Endothelial cell of umbilical vein (primary cell): Measurements from ENCODE around the gene AP5B1. TPM values are rescaled to one million over a fixed set of nuclear protein-coding genes. Genes with fewer than 3 reads are reported as not detected.

Experiments
- BruUV-seq: library from RNA; stranded (reverse); fragments of 400-500 nt; replicated peaks from 2 replicates; lab custom pipeline; 2021; lab: Mats Ljungman, UMichigan
- CTCF ChIA-PET: fragments of 300-600, 350-600 bp; sonication (Branson Sonifier 250); formaldehyde crosslinking; loops from one replicate; lab custom pipeline; 2021; ENCODE audit warnings: antibody characterized with exemption, inconsistent platforms; lab: Charles Lee
- POLR2A ChIA-PET: fragments of 300-600, 350-600 bp; sonication (Branson Sonifier 250); formaldehyde crosslinking; loops from one replicate; lab custom pipeline; 2021; ENCODE audit warnings: antibody characterized with exemption, inconsistent platforms; lab: Charles Lee
- DNase-seq: peaks from one replicate; pipeline ENCODE4 v3.0.0-alpha.2; 2011; ENCODE audit warnings: low read depth, low spot score
- FAIRE-seq: peaks from 2 replicates; lab custom pipeline; 2011; peaks lifted over from hg19 to GRCh38; lab: Jason Lieb, UNC
- H2AFZ ChIP-seq: 2 replicates; pipeline ENCODE4 v1.6.0; 2012; ENCODE audit warnings: low read depth, low read length, control low read depth, inconsistent platforms
- H3K27ac ChIP-seq: 2 replicates; pipeline ENCODE4 v1.5.1; 2011; ENCODE audit warnings: low read depth, mild to moderate bottlenecking, control low read depth, low read length, moderate library complexity; ENCODE audit not compliant: insufficient read depth
- H3K27me3 ChIP-seq, 2 experiments: 2 replicates each; pipeline versions ENCODE4 v1.6.0 to v1.6.1; 2011; ENCODE audit warnings: low read length in 2 of 2, mixed read lengths in 1 of 2; ENCODE audit not compliant: control insufficient read depth in 2 of 2, insufficient read depth in 2 of 2
- H3K36me3 ChIP-seq, 2 experiments: 2 replicates in 1 of 2; 3 replicates in 1 of 2; pipeline ENCODE4 v1.5.1; 2011; ENCODE audit warnings: low read length in 2 of 2, mild to moderate bottlenecking in 1 of 2, moderate library complexity in 1 of 2; ENCODE audit not compliant: control insufficient read depth in 2 of 2, insufficient read depth in 2 of 2; ENCODE audit errors: extremely low read depth in 1 of 2
- H3K4me1 ChIP-seq: 3 replicates; pipeline ENCODE4 v1.5.1; 2011; ENCODE audit warnings: mild to moderate bottlenecking, low read length; ENCODE audit not compliant: control insufficient read depth, insufficient read depth; ENCODE audit errors: extremely low read depth
- H3K4me2 ChIP-seq: 2 replicates; pipeline ENCODE4 v1.6.1; 2011; ENCODE audit warnings: low read length, control low read depth, mixed read lengths; ENCODE audit not compliant: insufficient read depth
- H3K4me3 ChIP-seq, 3 experiments: fragments of 200-600 bp in 1 of 3; sonication (generic), shearing (Covaris generic) in 1 of 3; replicated peaks in 1 of 3; 2 replicates each; pipeline ENCODE4 v1.5.1; 2011 to 2016; ENCODE audit warnings: control low read depth in 3 of 3, low read length in 3 of 3, mild to moderate bottlenecking in 2 of 3, inconsistent platforms in 1 of 3, low read depth in 1 of 3, moderate library complexity in 1 of 3; ENCODE audit not compliant: insufficient read depth in 1 of 3
- H3K79me2 ChIP-seq: 2 replicates; pipeline ENCODE4 v1.6.0; 2012; ENCODE audit warnings: low read length, inconsistent platforms; ENCODE audit not compliant: control insufficient read depth, insufficient read depth
- H3K9ac ChIP-seq: replicated peaks from 2 replicates; pipeline ENCODE3; 2011; ENCODE audit warnings: low read length, control low read depth; ENCODE audit not compliant: insufficient read depth; ENCODE audit errors: extremely low read depth
- H3K9me1 ChIP-seq: replicated peaks from 3 replicates; pipeline ENCODE4 v1.6.0; 2011; ENCODE audit warnings: mild to moderate bottlenecking, low read length; ENCODE audit not compliant: control insufficient read depth, insufficient read depth; ENCODE audit errors: extremely low read depth
- H3K9me3 ChIP-seq: replicated peaks from 2 replicates; pipeline ENCODE4 v1.5.1; 2012; ENCODE audit warnings: low read length, inconsistent platforms; ENCODE audit not compliant: control insufficient read depth, insufficient read depth
- H4K20me1 ChIP-seq: replicated peaks from 2 replicates; pipeline ENCODE3; 2011; ENCODE audit warnings: mild to moderate bottlenecking, low read length; ENCODE audit not compliant: control insufficient read depth, insufficient read depth; ENCODE audit errors: extremely low read depth
- CTCF ChIP-seq, 2 donors: IDR thresholded peaks; 1 replicate in 1 of 2; 2 replicates in 1 of 2; pipeline ENCODE4 v1.5.1; 2011; ENCODE audit warnings: low read length in 2 of 2, mild to moderate bottlenecking in 2 of 2, moderate library complexity in 2 of 2, control low read depth in 1 of 2, inconsistent platforms in 1 of 2, low read depth in 1 of 2; ENCODE audit not compliant: insufficient read depth in 1 of 2; ENCODE audit errors: extremely low read depth in 1 of 2
- EZH2 ChIP-seq: IDR thresholded peaks from 2 replicates; pipeline ENCODE4 v1.6.1; 2012; ENCODE audit warnings: borderline replicate concordance, low read depth, mild to moderate bottlenecking, moderate library complexity, low read length, inconsistent platforms; ENCODE audit not compliant: severe bottlenecking
- FOS ChIP-seq: IDR thresholded peaks from 2 replicates; pipeline ENCODE4 v1.6.1; 2011; ENCODE audit warnings: mild to moderate bottlenecking, low read length, moderate library complexity, borderline replicate concordance; ENCODE audit not compliant: insufficient read depth
- GATA2 ChIP-seq: IDR thresholded peaks from 2 replicates; pipeline ENCODE4 v1.7.0; 2011; ENCODE audit warnings: low read depth, mild to moderate bottlenecking, moderate library complexity, mixed read lengths, low read length; ENCODE audit not compliant: insufficient read length, insufficient read depth
- JUN ChIP-seq: IDR thresholded peaks from 2 replicates; pipeline ENCODE4 v1.6.1; 2011; ENCODE audit warnings: borderline replicate concordance, low read depth; ENCODE audit not compliant: insufficient read length, insufficient read depth
- MYC ChIP-seq: IDR thresholded peaks from one replicate; pipeline ENCODE4 v1.6.1; 2011; ENCODE audit warnings: mild to moderate bottlenecking, low read depth, low read length
- POLR2A ChIP-seq: IDR thresholded peaks from 2 replicates; pipeline ENCODE4 v1.6.1; 2012; ENCODE audit warnings: low read depth, mild to moderate bottlenecking, control low read depth, low read length
- POLR2AphosphoS5 ChIP-seq: IDR thresholded peaks from 2 replicates; pipeline ENCODE4 v1.6.1; 2012; ENCODE audit warnings: low read depth, mild to moderate bottlenecking, control low read depth, low read length, moderate library complexity; ENCODE audit not compliant: insufficient read depth
- dilution Hi-C: fragments of 300-500 bp; cut with MboI; formaldehyde crosslinking; loops from one replicate; pipeline ENCODE4 v1.15.0; 2019; ENCODE audit warnings: low sequenced_read_pairs; ENCODE audit not compliant: extremely low pct_ligation_motif_present
- intact Hi-C: fragments of 100-400 bp; cut with micrococcal nuclease; formaldehyde crosslinking; loops from one replicate; pipeline ENCODE4 v1.10.0; 2022
- polyA plus RNA-seq, 4 experiments: library from polyadenylated mRNA; depleted of rRNA in 3 of 4; stranded (reverse) in 3 of 4; unstranded in 1 of 4; fragments of >200 nt; gene quantifications; 2 replicates each; pipeline versions ENCODE4 v1.2.1 to v1.2.3, GENCODE V29; 2011 to 2012; ENCODE audit warnings: missing spikeins in 1 of 4
- total RNA-seq: library from RNA; stranded (reverse); gene quantifications from 2 replicates; pipeline ENCODE4 v1.2.3, GENCODE V29; 2021
- TF ChIP-seq, protein P1 (sequence below): IDR thresholded peaks from 2 replicates; pipeline ENCODE4 v1.6.1; 2011; ENCODE audit not compliant: insufficient read depth, insufficient read length

Gene AP5B1
- total and polyA plus RNA-seq, 2 donors (not counting 3 experiments of a cell fraction or from before 2014, with no cell fraction given), result 9.2 to 15.3 TPM

- intact Hi-C loops (no loop called here), dilution Hi-C loops (no loop called here)
- H3K4me2 ChIP-seq, result no peak overlapping the region
- no peak overlapping the region for H3K4me3 ChIP-seq
- no peaks in the 10 kb centered on the region for H3K9me1 ChIP-seq
- H3K9ac ChIP-seq, result no peak overlapping the region
- no peaks in the 10 kb centered on the region for H3K36me3 ChIP-seq
- H3K27me3 ChIP-seq, result peaks cover 13 to 19% of the 10 kb centered on the region in 2 experiments
- no peaks in the 10 kb centered on the region for H3K9me3 ChIP-seq
- no peak for DNase-seq
- CTCF ChIA-PET, result interaction anchor here (0.7 to 2.4 kb wide), 8 partner anchors 9 to 121 kb away, joined by 3 to 14 read pairs (median 4); partner anchors contain the start of gene MUS81
- H3K27ac ChIP-seq, result no peak overlapping the region
- no peaks in the 10 kb centered on the region for H3K79me2 ChIP-seq
- TF ChIP-seq POLR2AphosphoS5 (no peak), FOS (no peak), MYC (no peak), JUN (no peak), EZH2 (no peak), GATA2 (no peak), CTCF (IDR thresholded peaks at IDR 0.05; ENCODE audit: extremely low read depth in 1 of 2, insufficient read depth in 1 of 2, low read depth in 1 of 2, low read length in 2 of 2) (no peak), POLR2A (no peak)
- TF ChIP-seq, protein P1, sequence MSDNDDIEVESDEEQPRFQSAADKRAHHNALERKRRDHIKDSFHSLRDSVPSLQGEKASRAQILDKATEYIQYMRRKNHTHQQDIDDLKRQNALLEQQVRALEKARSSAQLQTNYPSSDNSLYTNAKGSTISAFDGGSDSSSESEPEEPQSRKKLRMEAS, result no peak
- no peaks in the 10 kb centered on the region for H3K4me1 ChIP-seq
- no peak for FAIRE-seq
- H4K20me1 ChIP-seq, result no peaks in the 10 kb centered on the region
- H2AFZ ChIP-seq, result no peak overlapping the region
- no TSS peak for BruUV-seq
- POLR2A ChIA-PET, result interaction anchor here (1.4 kb wide), 1 partner anchor 115 kb away, joined by 4 read pairs; the partner anchor contains the start of gene KAT5
These were observed 46.4 kb upstream of the AP5B1 start for GRCh38 chr11:65826984-65827735.
